AG10803 (cell line): Measurements from ENCODE around the gene RABGAP1.

Experiments used
- DNase-seq: peaks from one replicate; pipeline ENCODE4 v3.0.0; 2010; ENCODE audit warnings: low read depth
- H3K4me3 ChIP-seq: 2 replicates; pipeline ENCODE4 v1.5.1; 2011; ENCODE audit warnings: mild to moderate bottlenecking, low read length, control low read depth
- CTCF ChIP-seq: conservative IDR thresholded peaks from 2 replicates; pipeline ENCODE4 v1.5.1; 2011; ENCODE audit warnings: mild to moderate bottlenecking, low read length, control low read depth, inconsistent platforms

Gene RABGAP1

GRCh38 chr9:123059472-123060220, 118.8 kb downstream of the RABGAP1 start:
- DNase-seq: no peak
- no peak for TF ChIP-seq CTCF
- no peak overlapping the region for H3K4me3 ChIP-seq

- no peak overlapping the region for H3K4me3 ChIP-seq
- TF ChIP-seq CTCF: no peak
- no peak for DNase-seq
These were observed 120.4 kb downstream of the RABGAP1 start for GRCh38 chr9:123061216-123061615.

GRCh38 chr9:123062351-123063176, 121.7 kb downstream of the RABGAP1 start:
- no peak for TF ChIP-seq CTCF
- peak; percentile 77 for DNase-seq
- no peak overlapping the region for H3K4me3 ChIP-seq

GRCh38 chr9:123063177-123063598, 122.4 kb downstream of the RABGAP1 start:
- peak; percentile 92 for DNase-seq
- no peak overlapping the region for H3K4me3 ChIP-seq
- no peak for TF ChIP-seq CTCF

- no peak for DNase-seq
- H3K4me3 ChIP-seq: no peak overlapping the region
- no peak for TF ChIP-seq CTCF
These were observed 123.1 kb downstream of the RABGAP1 start for GRCh38 chr9:123063896-123064295.

- no peak for DNase-seq
- TF ChIP-seq CTCF: no peak
- H3K4me3 ChIP-seq: no peak overlapping the region
These were observed 123.9 kb downstream of the RABGAP1 start for GRCh38 chr9:123064716-123065115.

- H3K4me3 ChIP-seq: no peak overlapping the region
- TF ChIP-seq CTCF: no peak
- peak; percentile 33 for DNase-seq
These were observed 124.4 kb downstream of the RABGAP1 start for GRCh38 chr9:123065196-123065595.
